ENCODE results near the gene MTLN.
A peak's percentile ranks its signal among the peaks of the same experiment; 100 is the strongest.
"Not testable (repeated sequence)": the region's sequence is repeated elsewhere in the genome, so short reads cannot be mapped to it uniquely, and the experiment has no call there.

MTLN gene

GRCh38 chr2:110211938-110212858 is at the start of gene MTLN:
Gene MTLN, minus strand, starts transcription at chr2:110212547. Its CDS starts 22 bp downstream, at chr2:110212525.
- no peak for DNase-seq

DNA sequence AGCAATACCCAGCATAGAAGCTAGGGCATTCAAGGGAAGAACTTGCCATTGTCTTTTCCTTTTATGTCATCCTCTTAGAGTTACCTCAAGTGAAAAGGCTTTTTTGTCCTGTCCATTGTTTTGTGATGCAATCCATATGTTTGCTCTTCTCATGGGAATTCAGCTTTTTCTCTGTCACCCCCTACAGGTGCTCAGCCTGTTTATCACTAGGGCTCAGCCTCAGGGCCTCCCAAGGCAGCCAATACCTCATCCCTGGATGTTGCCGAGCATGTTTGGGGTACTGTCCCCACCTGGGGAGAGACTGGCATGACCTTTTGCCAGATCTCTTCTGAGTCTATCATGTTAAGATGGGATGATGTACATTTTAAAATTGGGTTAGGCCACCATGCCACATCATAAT is 49.6 kb upstream of the MTLN start:
- DNase-seq = not testable (repeated sequence)

DNA sequence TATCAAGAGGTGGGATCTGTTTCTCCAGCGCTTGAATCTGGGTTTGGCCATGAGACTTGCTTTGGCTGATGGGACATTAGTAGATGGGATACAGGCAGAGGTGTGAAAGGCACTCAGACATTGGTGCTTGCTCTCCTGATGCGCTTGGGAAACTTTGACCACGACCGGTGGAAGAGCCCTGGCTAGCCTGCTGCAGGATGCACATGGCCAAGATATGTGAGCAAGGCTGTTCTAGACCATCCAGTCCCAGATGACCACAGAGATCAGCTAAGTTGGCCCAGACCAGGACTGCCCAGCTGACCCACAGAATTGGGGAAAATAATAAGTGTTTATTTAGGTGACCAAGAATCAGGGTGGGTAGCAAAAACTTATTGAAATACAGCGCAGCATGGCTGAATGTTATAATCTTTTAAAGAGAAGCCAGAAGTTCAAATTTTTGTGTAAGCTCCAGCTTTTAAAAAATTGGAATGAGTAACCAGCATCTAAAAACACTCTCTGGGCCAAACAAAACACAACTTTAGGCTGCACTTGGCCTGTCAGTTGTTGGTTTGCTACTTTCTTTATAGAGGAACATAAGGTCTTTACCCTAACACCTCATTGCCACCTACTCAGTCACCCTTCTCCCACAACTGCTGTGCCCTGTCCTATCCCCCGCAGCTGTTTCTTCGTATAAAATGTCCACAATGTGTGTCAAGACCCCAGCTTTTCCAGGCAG is 35.9 kb upstream of the MTLN start:
- DNase-seq = not testable (repeated sequence)

DNA sequence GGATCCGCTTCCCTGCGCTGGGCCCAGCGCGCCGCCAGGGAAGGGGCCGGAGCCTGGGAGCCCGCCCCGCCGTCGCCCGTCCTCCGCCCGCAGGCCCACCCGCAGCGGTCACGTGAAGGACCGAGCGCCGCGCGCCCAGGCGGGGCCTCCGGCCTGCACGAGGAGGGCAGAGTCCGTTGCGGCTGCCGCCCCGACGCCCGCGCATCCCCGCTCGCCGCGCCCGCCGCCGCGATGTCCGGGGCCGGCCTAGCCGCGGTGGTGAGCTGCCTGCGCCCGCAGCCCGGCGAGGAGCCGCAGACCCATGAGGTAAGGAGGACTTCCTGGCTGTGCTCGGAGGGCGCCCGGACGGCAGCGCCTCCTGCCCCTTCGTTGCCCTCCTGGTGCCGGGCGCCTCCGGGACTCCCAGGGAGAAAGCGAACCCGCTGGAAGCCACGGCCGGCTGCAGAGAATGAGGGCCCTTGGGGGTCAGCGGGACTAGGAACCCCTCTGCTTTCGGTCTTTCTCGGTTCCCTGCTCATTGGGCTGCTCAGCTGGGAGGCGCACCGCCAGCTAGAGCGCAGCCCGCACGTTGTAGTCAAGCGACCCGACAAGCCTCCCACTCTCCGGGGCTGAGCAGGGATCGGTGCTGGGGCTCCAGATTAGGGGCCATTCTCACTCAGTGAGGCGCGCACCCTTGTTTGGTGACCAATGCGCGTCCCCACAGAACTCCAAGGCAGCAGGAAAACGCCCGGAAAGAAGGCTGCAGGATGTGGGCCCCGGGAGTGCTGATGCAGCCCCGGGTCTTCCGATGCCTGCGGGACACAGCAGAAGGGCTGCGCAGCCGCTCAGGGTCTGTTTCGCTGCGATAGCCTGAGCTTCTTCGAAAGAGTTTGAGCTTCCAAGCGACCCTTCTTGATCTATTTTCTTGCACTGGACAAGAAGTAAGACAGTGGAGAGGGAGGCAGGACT is 33.4 kb upstream of the MTLN start:
- DNase-seq = not testable (repeated sequence)

GRCh38 chr2:110243283-110243682 is 30.9 kb upstream of the MTLN start:
- not testable (repeated sequence) for DNase-seq

DNA sequence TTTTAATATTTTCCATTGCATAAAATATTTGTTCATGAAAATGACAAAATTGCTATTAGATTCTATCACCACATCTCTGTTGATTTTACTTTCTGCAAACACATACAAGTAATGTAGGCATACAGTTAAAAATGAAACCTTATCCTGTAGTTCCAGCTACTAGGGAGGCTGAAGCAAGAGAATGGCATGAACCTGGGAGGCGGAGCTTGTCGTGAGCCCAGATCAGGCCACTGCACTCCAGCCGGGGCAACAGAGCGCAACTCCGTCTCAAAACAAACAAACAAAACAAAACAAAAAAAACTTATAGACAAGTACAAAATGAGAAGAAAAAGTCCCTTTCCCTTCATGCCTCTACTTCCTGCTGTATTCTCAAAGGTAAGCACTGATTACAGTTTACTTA is 22.2 kb upstream of the MTLN start:
- DNase-seq = not testable (repeated sequence)

- DNase-seq = not testable (repeated sequence)
These were observed 17.5 kb upstream of the MTLN start for GRCh38 chr2:110229886-110230285.

DNA sequence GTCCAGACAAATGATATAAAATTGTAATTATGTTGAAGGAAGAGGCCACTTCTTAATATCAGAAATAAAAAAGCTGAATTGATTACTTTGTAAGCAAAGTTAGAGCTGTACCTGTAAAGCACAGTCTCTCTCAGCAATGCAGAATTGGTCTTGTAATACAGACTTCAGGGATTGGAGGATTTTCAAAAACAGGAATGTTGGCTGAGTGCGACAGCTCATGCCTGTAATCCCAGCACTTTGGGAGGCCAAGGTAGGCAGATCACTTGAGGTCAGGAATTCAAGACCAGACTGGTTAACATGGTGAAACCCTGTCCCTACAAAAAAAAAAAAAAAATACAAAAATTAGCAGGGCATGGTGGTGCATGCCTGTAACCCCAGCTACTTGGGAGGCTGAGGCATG is 10.3 kb upstream of the MTLN start:
- not testable (repeated sequence) for DNase-seq

DNA sequence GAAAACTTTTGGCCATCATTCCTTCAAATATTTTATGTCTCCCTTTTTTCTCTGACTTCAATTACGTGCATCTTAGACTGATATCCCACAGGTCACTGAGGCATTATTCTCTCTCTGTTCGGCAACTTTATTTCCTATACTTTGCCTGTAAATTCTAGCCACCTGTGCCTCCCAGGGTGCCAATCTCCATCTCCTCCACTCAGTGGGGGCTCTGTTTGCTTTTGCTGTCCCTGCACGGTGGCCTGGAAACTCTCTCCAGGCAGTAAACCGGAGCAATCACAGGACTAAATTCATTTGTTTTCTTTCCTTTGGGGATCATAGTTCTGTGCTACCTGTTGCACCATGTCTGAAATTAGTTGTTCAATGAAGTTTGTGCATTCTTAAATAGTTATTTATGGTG is 9.6 kb upstream of the MTLN start:
- DNase-seq = no peak

DNA sequence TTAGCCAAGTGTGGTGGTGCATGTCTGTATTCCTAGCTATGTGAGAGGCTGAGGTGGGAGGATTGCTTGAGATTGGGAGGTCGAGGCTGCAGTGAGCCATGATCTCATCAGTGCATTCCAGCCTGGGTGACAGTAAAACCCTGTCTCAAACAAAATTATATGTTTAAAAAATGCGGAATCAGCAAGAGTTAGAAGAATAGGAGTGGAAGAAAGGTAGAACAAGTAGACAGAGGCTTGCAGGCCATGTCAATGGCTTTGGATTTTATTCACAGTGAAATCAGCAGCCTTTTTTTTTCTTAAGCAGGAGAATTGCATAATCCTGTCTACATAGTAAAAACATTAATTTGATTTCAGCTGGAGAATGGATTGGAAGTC is 7.8 kb upstream of the MTLN start:
- no peak for DNase-seq

DNA sequence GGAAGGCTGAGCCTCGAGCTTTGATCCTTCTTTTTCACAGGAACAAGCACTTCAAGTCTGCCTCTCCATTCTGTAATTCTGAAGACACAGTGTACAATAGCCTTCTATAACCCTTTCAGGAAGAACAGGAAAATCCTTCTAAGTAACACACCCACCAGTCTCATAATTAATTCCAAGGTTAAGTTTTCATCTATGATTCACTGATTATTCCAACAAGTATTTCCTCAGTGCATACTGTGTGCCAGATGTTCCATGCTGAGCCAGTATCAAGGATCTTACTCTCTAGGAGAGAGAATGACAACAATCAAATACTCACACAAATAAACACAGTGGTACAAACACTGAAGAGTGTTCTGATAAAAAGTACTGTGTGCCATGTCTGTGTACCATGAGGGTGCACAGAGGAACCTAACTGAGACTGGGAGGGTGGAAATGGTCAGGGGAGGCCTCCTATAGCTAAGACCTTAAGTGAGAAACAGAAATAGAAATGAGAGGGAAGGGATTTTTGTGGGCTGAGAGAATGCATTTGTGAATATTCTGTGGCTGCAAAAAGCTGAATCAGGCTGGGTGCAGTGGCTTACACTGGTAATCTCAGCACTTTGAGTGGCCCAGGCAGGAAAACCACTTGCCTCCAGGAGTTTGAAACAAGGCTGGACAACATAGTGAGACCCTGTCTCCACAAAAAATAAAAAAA is 7.3 kb upstream of the MTLN start:
- no peak for DNase-seq

GRCh38 chr2:110218889-110219288 is 6.5 kb upstream of the MTLN start:
- not testable (repeated sequence) for DNase-seq

DNA sequence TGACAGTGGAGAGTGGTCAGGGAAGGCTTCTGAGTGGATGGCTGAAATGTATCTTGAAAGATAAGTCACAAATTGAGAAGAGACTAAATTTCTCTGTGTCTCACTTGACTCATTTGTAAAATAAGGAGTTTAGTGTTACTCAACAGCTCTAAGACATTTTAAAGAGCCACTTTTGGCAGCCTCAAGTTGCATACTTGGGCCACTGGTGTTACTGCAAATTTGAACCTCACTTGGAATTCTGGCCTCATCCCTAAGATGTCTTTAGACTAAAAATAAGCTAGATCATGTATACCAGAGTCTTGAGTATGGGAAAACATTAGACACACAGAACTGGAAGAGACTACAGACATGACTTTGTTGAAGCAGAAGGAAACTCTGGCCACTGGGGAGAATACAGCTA is 4.5 kb upstream of the MTLN start:
- DNase-seq = no peak

DNA sequence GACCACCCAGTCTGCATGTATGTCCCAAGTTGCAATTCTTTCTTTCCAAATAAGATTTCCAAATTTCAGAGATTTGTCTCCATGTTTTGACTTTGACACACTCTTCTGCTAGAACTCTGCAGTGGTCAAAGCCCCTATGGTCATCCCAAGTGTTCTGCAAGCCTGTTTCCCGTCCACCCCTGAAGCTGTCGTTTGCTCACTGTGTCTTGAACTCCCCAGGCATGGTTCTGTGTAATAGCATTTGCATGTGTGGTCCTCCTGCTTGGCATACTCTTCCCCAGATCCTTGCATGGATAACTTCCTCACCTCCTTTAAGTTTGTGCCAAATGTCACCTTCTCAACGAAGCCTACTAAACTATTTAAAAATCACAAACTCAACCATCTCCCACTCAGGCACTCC is 3.9 kb upstream of the MTLN start:
- no peak for DNase-seq

GRCh38 chr2:110215566-110216158 is 3.3 kb upstream of the MTLN start:
- no peak for DNase-seq

GRCh38 chr2:110215091-110215490 is 2.7 kb upstream of the MTLN start:
- DNase-seq = no peak

DNA sequence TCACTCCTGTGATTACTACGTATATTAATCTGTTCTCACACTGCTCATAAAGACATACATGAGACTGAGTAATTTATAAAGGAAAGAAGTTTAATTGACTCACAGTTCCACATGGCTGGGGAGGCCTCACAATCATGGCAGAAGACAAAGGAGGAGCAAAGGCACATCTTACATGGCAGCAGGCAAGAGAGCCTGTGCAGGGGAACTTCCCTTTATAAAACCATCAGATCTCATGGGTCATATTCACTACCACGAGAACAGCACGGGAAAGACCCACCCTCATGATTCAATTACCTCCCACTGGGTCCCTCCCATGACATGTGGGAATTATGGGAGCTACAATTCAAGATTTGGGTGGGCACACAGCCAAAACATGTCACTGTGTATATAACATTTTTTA is 1.2 kb upstream of the MTLN start:
- not testable (repeated sequence) for DNase-seq

- no peak for DNase-seq
These were observed 6.5 kb downstream of the MTLN start for GRCh38 chr2:110205660-110206455.

DNA sequence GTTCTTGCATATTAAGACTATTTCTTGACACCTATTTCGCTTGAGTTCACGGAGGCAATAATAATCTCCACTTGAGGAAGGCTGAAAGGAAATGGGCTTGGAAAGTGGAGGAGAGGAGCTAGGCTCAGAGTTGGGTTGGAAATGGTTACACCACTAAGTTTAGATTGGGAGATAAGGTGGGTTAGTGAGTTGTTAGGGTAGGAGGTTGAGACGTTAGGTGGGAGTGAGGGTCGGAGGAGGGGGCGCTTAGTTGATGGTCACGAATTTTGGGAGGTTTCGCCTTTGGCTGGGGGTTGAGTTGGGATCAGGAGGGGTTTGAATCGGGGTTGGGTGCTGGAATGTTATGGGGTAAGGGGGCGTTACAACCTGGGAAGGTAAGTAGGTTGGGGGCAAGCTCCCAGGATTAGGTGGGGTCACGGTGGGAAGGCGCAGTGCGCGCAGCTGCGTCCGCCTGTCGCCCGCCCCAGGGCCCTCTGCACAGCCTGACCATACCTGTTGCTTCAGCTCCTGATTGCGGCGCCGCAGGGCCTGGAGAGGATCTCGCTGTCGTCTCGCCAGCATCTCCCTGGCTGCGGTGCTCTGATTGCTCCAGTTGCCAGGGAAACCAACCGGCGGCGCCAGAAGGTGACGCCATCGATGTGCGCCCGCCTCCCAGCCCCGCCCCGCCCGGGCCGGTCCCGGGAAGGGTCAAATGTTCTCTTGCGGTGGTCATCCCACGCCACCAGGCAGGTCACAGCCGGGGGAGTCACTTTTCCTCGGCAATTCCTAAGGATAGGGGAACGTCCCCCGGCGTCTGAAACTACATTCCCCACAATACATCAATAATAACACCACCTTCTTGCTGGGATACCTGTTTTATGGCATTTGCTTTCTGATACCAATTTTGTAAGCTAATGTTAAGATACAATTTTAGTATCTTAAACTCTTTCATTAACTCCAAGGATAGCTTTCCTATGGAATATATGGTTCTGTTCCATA is 7.7 kb downstream of the MTLN start, which contains the start of gene NPHP1:
Gene NPHP1 (minus strand): TSS at position 606 of the 978 bp plus-strand sequence. CDS start 45 bp downstream, at position 561.
- DNase-seq = peak; percentile 13

DNA sequence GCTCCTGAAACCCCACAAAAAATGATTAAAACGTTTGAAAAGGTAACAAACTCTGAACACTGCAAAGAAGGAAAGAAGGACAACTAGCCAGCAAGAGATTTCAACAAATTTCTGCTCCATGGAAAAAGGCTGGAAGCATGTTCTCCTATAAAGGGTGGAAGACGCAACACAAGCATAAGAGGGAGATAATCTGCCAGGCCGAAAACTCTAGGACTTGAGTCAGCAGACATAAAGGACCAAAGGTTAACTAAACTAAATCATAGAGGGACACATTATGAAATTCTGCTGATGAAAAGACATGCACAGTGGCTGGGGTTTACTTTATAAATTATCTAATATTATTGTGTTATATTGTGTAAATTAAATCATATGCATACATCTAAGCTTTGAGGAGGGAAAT is 14.3 kb downstream of the MTLN start:
- no peak for DNase-seq
